Measurements from ENCODE around the gene CTH.

CTH gene

GRCh38 chr1:70376196-70376595 lies 34.9 kb upstream of the CTH start:
- DNase-seq (ENCODE audit: low spot score): no peak
- TF ChIP-seq, protein P1, sequence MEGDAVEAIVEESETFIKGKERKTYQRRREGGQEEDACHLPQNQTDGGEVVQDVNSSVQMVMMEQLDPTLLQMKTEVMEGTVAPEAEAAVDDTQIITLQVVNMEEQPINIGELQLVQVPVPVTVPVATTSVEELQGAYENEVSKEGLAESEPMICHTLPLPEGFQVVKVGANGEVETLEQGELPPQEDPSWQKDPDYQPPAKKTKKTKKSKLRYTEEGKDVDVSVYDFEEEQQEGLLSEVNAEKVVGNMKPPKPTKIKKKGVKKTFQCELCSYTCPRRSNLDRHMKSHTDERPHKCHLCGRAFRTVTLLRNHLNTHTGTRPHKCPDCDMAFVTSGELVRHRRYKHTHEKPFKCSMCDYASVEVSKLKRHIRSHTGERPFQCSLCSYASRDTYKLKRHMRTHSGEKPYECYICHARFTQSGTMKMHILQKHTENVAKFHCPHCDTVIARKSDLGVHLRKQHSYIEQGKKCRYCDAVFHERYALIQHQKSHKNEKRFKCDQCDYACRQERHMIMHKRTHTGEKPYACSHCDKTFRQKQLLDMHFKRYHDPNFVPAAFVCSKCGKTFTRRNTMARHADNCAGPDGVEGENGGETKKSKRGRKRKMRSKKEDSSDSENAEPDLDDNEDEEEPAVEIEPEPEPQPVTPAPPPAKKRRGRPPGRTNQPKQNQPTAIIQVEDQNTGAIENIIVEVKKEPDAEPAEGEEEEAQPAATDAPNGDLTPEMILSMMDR (IDR thresholded peaks at IDR 0.05; ENCODE audit: extremely low read depth, insufficient read depth, missing control alignments): no peak
- in situ Hi-C loops (cut with MboI; ENCODE audit: low pct_unique_long_range_greater_than_20kb, low sequenced_read_pairs, unreplicated experiment): no loop called here

- DNase-seq (ENCODE audit: low spot score): no peak
- TF ChIP-seq, protein P1 (IDR thresholded peaks at IDR 0.05; ENCODE audit: extremely low read depth, insufficient read depth, missing control alignments): no peak
- in situ Hi-C loops (cut with MboI; ENCODE audit: low pct_unique_long_range_greater_than_20kb, low sequenced_read_pairs, unreplicated experiment): no loop called here
Observed at GRCh38 chr1:70382682-70383081, 28.4 kb upstream of the CTH start.

DNA sequence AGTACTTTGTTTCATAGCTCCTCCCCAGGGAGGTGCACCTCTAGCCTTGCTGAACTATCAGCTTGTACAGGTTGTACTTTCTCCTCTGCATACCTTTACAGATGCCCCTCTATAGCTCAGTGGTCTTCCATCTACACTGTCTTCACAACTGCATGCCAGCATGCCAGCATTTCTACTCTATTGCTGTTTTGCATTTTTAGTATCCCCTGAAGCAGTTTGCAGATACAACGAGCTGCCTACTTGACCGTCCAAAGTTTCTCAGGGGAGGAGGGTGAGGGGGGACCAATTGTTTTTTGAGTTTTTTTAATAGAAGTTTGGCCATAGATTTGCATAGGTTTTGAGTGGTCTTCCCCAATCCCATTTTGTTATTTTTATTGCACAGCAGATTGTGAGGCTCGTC lies 27.6 kb upstream of the CTH start:
- no peak for DNase-seq (ENCODE audit: low spot score)
- TF ChIP-seq, protein P1 (IDR thresholded peaks at IDR 0.05; ENCODE audit: extremely low read depth, insufficient read depth, missing control alignments): no peak
- in situ Hi-C loops (cut with MboI; ENCODE audit: low pct_unique_long_range_greater_than_20kb, low sequenced_read_pairs, unreplicated experiment): no loop called here

DNA sequence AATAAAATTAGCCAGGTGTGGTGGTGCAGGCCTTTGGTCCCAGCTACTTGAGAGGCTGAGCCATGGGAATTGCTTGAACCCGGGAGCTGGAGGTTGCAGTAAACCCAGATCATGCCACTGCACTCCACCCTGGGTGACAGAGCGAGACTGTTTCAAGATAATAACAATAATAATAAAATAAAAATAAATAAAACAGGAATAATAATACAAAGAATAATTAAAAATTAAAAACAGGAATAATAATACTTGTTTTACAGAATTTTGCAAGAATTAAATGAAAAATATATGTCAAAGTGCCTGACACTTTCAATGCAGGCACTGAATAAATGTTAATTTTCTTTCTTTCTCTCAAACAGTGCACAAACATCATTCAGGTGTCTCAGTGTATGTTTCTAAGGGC lies 26.5 kb upstream of the CTH start:
- in situ Hi-C loops (cut with MboI; ENCODE audit: low pct_unique_long_range_greater_than_20kb, low sequenced_read_pairs, unreplicated experiment): no loop called here
- TF ChIP-seq, protein P1 (IDR thresholded peaks at IDR 0.05; ENCODE audit: extremely low read depth, insufficient read depth, missing control alignments): no peak
- DNase-seq (ENCODE audit: low spot score): no peak

DNA sequence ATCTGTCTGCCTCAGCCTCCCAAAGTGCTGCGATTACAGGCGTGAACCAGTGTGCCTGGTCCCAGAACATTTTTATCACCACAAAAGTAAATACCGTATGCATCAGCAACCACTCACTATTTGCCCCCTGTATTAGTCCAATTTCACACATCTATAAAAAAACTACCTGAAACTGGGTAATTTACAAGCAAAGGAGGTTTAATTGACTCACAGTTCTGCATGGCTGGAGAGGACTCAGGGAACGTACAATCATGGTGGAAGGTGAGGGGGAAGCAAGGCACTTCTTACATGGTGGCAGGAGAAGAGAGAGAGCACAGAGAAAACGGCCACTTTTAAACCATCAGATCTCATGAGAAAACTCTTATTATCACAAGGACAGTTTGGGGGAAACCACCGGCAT lies 25.6 kb upstream of the CTH start:
- in situ Hi-C loops (cut with MboI; ENCODE audit: low pct_unique_long_range_greater_than_20kb, low sequenced_read_pairs, unreplicated experiment): no loop called here
- no peak for DNase-seq (ENCODE audit: low spot score)
- TF ChIP-seq, protein P1 (IDR thresholded peaks at IDR 0.05; ENCODE audit: extremely low read depth, insufficient read depth, missing control alignments): no peak

DNA sequence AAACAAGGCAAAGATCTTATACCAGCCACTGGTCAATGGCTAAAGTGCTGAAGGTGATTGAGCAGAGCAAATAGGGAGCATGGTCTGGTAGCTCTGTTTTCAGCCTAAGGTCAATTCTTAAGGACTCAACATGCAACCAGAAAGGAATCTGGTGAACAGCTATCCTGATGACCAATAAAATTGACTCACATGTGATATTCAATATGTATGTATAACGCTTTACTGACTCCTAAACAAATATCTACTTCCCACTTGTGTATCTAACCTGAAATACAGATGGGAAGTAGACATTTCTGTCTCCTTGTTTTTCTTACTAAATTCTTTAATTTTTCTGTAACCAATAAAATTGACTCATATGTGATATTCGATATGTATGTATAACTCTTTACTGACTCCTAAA lies 24.9 kb upstream of the CTH start:
- in situ Hi-C loops (cut with MboI; ENCODE audit: low pct_unique_long_range_greater_than_20kb, low sequenced_read_pairs, unreplicated experiment): no loop called here
- DNase-seq (ENCODE audit: low spot score): no peak
- TF ChIP-seq, protein P1 (IDR thresholded peaks at IDR 0.05; ENCODE audit: extremely low read depth, insufficient read depth, missing control alignments): no peak

GRCh38 chr1:70387507-70387906 lies 23.6 kb upstream of the CTH start:
- TF ChIP-seq, protein P1 (IDR thresholded peaks at IDR 0.05; ENCODE audit: extremely low read depth, insufficient read depth, missing control alignments): no peak
- in situ Hi-C loops (cut with MboI; ENCODE audit: low pct_unique_long_range_greater_than_20kb, low sequenced_read_pairs, unreplicated experiment): no loop called here
- DNase-seq (ENCODE audit: low spot score): no peak
